Central memory CD8-positive, alpha-beta T cell (primary cell): Measurements from ENCODE around the gene C1QTNF6.

Experiments used
- ATAC-seq: fragments of 150-1000 bp; cut with Tn5 transposase; replicated peaks from 2 replicates; pipeline ENCODE4 v1.10.0; 2022; ENCODE audit warnings: mild to moderate bottlenecking, moderate FRiP score, moderate number of reproducible peaks; ENCODE audit not compliant: poor library complexity, severe bottlenecking; ENCODE audit errors: extremely low read depth
- DNase-seq, 2 donors: peaks; one replicate each; pipeline ENCODE4 v3.0.0; 2021; ENCODE audit warnings: low spot score in 2 of 2
- H3K27ac Mint-ChIP-seq: one replicate; pipeline ENCODE4 v1.8.0; 2022; ENCODE audit warnings: low read depth, mild to moderate bottlenecking, moderate library complexity, mixed read lengths
- H3K27me3 Mint-ChIP-seq: one replicate; pipeline ENCODE4 v1.8.0; 2022; ENCODE audit warnings: mixed read lengths
- H3K36me3 Mint-ChIP-seq: one replicate; pipeline ENCODE4 v1.8.0; 2022; ENCODE audit warnings: mild to moderate bottlenecking, moderate library complexity, mixed read lengths; ENCODE audit not compliant: insufficient read depth
- H3K4me1 Mint-ChIP-seq: one replicate; pipeline ENCODE4 v1.8.0; 2022; ENCODE audit warnings: mixed read lengths
- H3K4me3 Mint-ChIP-seq: one replicate; pipeline ENCODE4 v1.8.0; 2022; ENCODE audit warnings: mild to moderate bottlenecking, moderate library complexity, mixed read lengths
- H3K9me3 Mint-ChIP-seq: one replicate; pipeline ENCODE4 v1.8.0; 2022; ENCODE audit warnings: mixed read lengths

Gene C1QTNF6

GRCh38 chr22:37199103-37199759 lies 11.2 kb upstream of the C1QTNF6 start:
- peak overlapping the region; percentile 92 for H3K27ac Mint-ChIP-seq
- H3K36me3 Mint-ChIP-seq, result peaks cover 3% of the 10 kb centered on the region
- H3K9me3 Mint-ChIP-seq, result no peaks in the 10 kb centered on the region
- peak overlapping the region; percentile 85 for H3K4me3 Mint-ChIP-seq
- DNase-seq, result peak; percentile 100
- ATAC-seq, result peak; percentile 91
- H3K4me1 Mint-ChIP-seq, result peaks cover 44% of the 10 kb centered on the region
- H3K27me3 Mint-ChIP-seq, result no peaks in the 10 kb centered on the region

GRCh38 chr22:37198258-37199102 lies 10.4 kb upstream of the C1QTNF6 start:
- peak; percentile 64 for ATAC-seq
- Mint-ChIP-seq H3K4me1 (peaks cover 51% of the 10 kb centered on the region), H3K9me3 (no peaks in the 10 kb centered on the region), H3K36me3 (peaks cover 3% of the 10 kb centered on the region), H3K4me3 (peak overlapping the region; percentile 85), H3K27ac (peak overlapping the region; percentile 92), H3K27me3 (no peaks in the 10 kb centered on the region)
- DNase-seq, result peak; percentile 83 to 95

GRCh38 chr22:37197451-37198257 lies 9.6 kb upstream of the C1QTNF6 start:
- DNase-seq (no peak), ATAC-seq (no peak)
- H3K36me3 Mint-ChIP-seq, result peaks cover 3% of the 10 kb centered on the region
- H3K4me1 Mint-ChIP-seq, result peaks cover 54% of the 10 kb centered on the region
- peak overlapping the region; percentile 92 for H3K27ac Mint-ChIP-seq
- peak overlapping the region; percentile 85 for H3K4me3 Mint-ChIP-seq
- H3K27me3 Mint-ChIP-seq, result no peaks in the 10 kb centered on the region
- H3K9me3 Mint-ChIP-seq, result no peaks in the 10 kb centered on the region

- Mint-ChIP-seq H3K4me1 (peaks cover 55% of the 10 kb centered on the region), H3K9me3 (no peaks in the 10 kb centered on the region), H3K27ac (no peak overlapping the region), H3K36me3 (peaks cover 3% of the 10 kb centered on the region), H3K27me3 (no peaks in the 10 kb centered on the region), H3K4me3 (peak overlapping the region; percentile 85)
- ATAC-seq (no peak), DNase-seq (no peak)
Measured at GRCh38 chr22:37196539-37197450, 8.7 kb upstream of the C1QTNF6 start.

- peak overlapping the region; percentile 26 for H3K27ac Mint-ChIP-seq
- H3K27me3 Mint-ChIP-seq, result no peaks in the 10 kb centered on the region
- H3K4me3 Mint-ChIP-seq, result no peak overlapping the region
- peaks cover 55% of the 10 kb centered on the region for H3K4me1 Mint-ChIP-seq
- H3K36me3 Mint-ChIP-seq, result peaks cover 3% of the 10 kb centered on the region
- no peak for ATAC-seq
- no peak for DNase-seq
- no peaks in the 10 kb centered on the region for H3K9me3 Mint-ChIP-seq
Measured at GRCh38 chr22:37195921-37196320, 7.9 kb upstream of the C1QTNF6 start.

GRCh38 chr22:37194750-37195149 lies 6.7 kb upstream of the C1QTNF6 start:
- Mint-ChIP-seq H3K36me3 (peaks cover 3% of the 10 kb centered on the region), H3K4me3 (no peak overlapping the region), H3K27ac (peak overlapping the region; percentile 81), H3K4me1 (peaks cover 55% of the 10 kb centered on the region), H3K9me3 (no peaks in the 10 kb centered on the region), H3K27me3 (no peaks in the 10 kb centered on the region)
- ATAC-seq (no peak), DNase-seq (no peak)

- DNase-seq (peak in 1 of 2 donors; percentile 44), ATAC-seq (peak; percentile 55)
- Mint-ChIP-seq H3K4me1 (peaks cover 58% of the 10 kb centered on the region), H3K27ac (peak overlapping the region; percentile 81), H3K27me3 (no peaks in the 10 kb centered on the region), H3K9me3 (no peaks in the 10 kb centered on the region), H3K36me3 (no peaks in the 10 kb centered on the region), H3K4me3 (peak overlapping the region; percentile 38)
Measured at GRCh38 chr22:37193629-37194191, 5.7 kb upstream of the C1QTNF6 start.

- peak overlapping the region; percentile 81 for H3K27ac Mint-ChIP-seq
- no peaks in the 10 kb centered on the region for H3K27me3 Mint-ChIP-seq
- no peaks in the 10 kb centered on the region for H3K36me3 Mint-ChIP-seq
- no peak overlapping the region for H3K4me3 Mint-ChIP-seq
- no peaks in the 10 kb centered on the region for H3K9me3 Mint-ChIP-seq
- no peak for DNase-seq
- no peak for ATAC-seq
- peaks cover 61% of the 10 kb centered on the region for H3K4me1 Mint-ChIP-seq
Measured at GRCh38 chr22:37192741-37193140, 4.7 kb upstream of the C1QTNF6 start.

GRCh38 chr22:37192204-37192603 lies 4.2 kb upstream of the C1QTNF6 start:
- H3K4me1 Mint-ChIP-seq, result peaks cover 61% of the 10 kb centered on the region
- H3K36me3 Mint-ChIP-seq, result no peaks in the 10 kb centered on the region
- no peak for ATAC-seq
- no peaks in the 10 kb centered on the region for H3K9me3 Mint-ChIP-seq
- H3K27ac Mint-ChIP-seq, result peak overlapping the region; percentile 81
- H3K27me3 Mint-ChIP-seq, result no peaks in the 10 kb centered on the region
- DNase-seq, result no peak
- H3K4me3 Mint-ChIP-seq, result no peak overlapping the region

- H3K27ac Mint-ChIP-seq, result no peak overlapping the region
- peaks cover 3% of the 10 kb centered on the region for H3K36me3 Mint-ChIP-seq
- peaks cover 65% of the 10 kb centered on the region for H3K4me1 Mint-ChIP-seq
- ATAC-seq (no peak), DNase-seq (no peak)
- no peaks in the 10 kb centered on the region for H3K9me3 Mint-ChIP-seq
- H3K27me3 Mint-ChIP-seq, result no peaks in the 10 kb centered on the region
- H3K4me3 Mint-ChIP-seq, result no peak overlapping the region
Measured at GRCh38 chr22:37190262-37190780, 2.3 kb upstream of the C1QTNF6 start.

GRCh38 chr22:37188901-37189466 lies 937 bp upstream of the C1QTNF6 start:
- Mint-ChIP-seq H3K27me3 (no peaks in the 10 kb centered on the region), H3K4me1 (peaks cover 63% of the 10 kb centered on the region), H3K4me3 (peak overlapping the region; percentile 3), H3K36me3 (peaks cover 3% of the 10 kb centered on the region), H3K27ac (no peak overlapping the region), H3K9me3 (no peaks in the 10 kb centered on the region)
- no peak for DNase-seq
- ATAC-seq, result no peak
